Skin of body (tissue), 2 donors: Measurements from ENCODE around the gene DPM3. TPM values are rescaled to one million over a fixed set of nuclear protein-coding genes. Genes with fewer than 3 reads are reported as not detected.
A peak's percentile ranks its signal among the peaks of the same experiment; 100 is the strongest.
"Not testable (repeated sequence)": the region's sequence is repeated elsewhere in the genome, so short reads cannot be mapped to it uniquely, and the experiment has no call there.

ENCODE experiments used
- DNase-seq: peaks from one replicate; lab custom pipeline; 2025; lab: John Stamatoyannopoulos, UW
- total RNA-seq: library from RNA; depleted of rRNA; stranded (reverse); fragments of >200 nt; gene quantifications from one replicate; pipeline ENCODE4 v1.2.3, GENCODE V29; 2014

The DPM3 gene
- total RNA-seq, 1 donor from 2014 or later: 10.0 TPM

GRCh38 chr1:155175281-155175926 is 35.1 kb upstream of the DPM3 start:
- DNase-seq: no peak

GRCh38 chr1:155174324-155175280 is 34.3 kb upstream of the DPM3 start:
- DNase-seq: no peak

- no peak for DNase-seq
Measured at GRCh38 chr1:155173478-155174323, 33.4 kb upstream of the DPM3 start, which contains the start of gene TRIM46. TSS of gene TRIM46 (plus strand) at chr1:155173849. CDS start at chr1:155173967, 118 bp downstream.

- peak; percentile 95 for DNase-seq
Measured at GRCh38 chr1:155172732-155173477, 32.6 kb upstream of the DPM3 start, which contains the start of gene KRTCAP2. TSS of gene KRTCAP2 (minus strand) at chr1:155173304. CDS start at chr1:155173224, 80 bp downstream.

GRCh38 chr1:155171836-155172731 is 31.8 kb upstream of the DPM3 start:
- no peak for DNase-seq

- no peak for DNase-seq
Measured at GRCh38 chr1:155170806-155171205, 30.5 kb upstream of the DPM3 start.

GRCh38 chr1:155170101-155170785 is 29.9 kb upstream of the DPM3 start:
- no peak for DNase-seq

GRCh38 chr1:155169541-155169940 is 29.2 kb upstream of the DPM3 start:
- no peak for DNase-seq

- DNase-seq: no peak
Measured at GRCh38 chr1:155168456-155169210, 28.3 kb upstream of the DPM3 start.

- DNase-seq: not testable (repeated sequence)
Measured at GRCh38 chr1:155168105-155168445, 27.7 kb upstream of the DPM3 start.

- peak; percentile 71 for DNase-seq
Measured at GRCh38 chr1:155167166-155168104, 27.1 kb upstream of the DPM3 start.

GRCh38 chr1:155166471-155167165 is 26.3 kb upstream of the DPM3 start:
- peak; percentile 48 for DNase-seq

- no peak for DNase-seq
Measured at GRCh38 chr1:155166051-155166470, 25.7 kb upstream of the DPM3 start.

GRCh38 chr1:155164625-155165024 is 24.3 kb upstream of the DPM3 start:
- DNase-seq: not testable (repeated sequence)

GRCh38 chr1:155163785-155164184 is 23.5 kb upstream of the DPM3 start:
- not testable (repeated sequence) for DNase-seq

- DNase-seq: not testable (repeated sequence)
Measured at GRCh38 chr1:155162631-155163030, 22.3 kb upstream of the DPM3 start.

- DNase-seq: no peak
Measured at GRCh38 chr1:155160128-155160527, 19.8 kb upstream of the DPM3 start.
